Pancreas (tissue), 10 donors: ENCODE results near the gene MCOLN2. TPM values are rescaled to one million over a fixed set of nuclear protein-coding genes. Genes with fewer than 3 reads are reported as not detected.

Source experiments
- ATAC-seq, 4 donors: fragments of 200-7000 bp; cut with Tn5 transposase; one replicate each; pipeline versions ENCODE4 v1.8.0 to v1.9.1; 2020; ENCODE audit warnings: mild to moderate bottlenecking in 4 of 4, moderate library complexity in 4 of 4
- DNase-seq, 6 donors: peaks; one replicate each; pipeline ENCODE4 v3.0.0-alpha.2; 2020
- FAIRE-seq: peaks from 2 replicates; lab custom pipeline; 2012; peaks lifted over from hg19 to GRCh38; lab: Jason Lieb, UNC
- H3K27ac ChIP-seq, 4 donors: fragments of 200-600 bp; sonication (generic); 1 replicate in 3 of 4; 2 replicates in 1 of 4; pipeline versions ENCODE4 v1.5.0 to v1.8.0; 2020
- H3K27me3 ChIP-seq, 4 donors: fragments of 200-600 bp; one replicate each; pipeline ENCODE4 v1.8.0; 2021
- H3K36me3 ChIP-seq, 3 donors: fragments of 200-600 bp; sonication (generic) in 1 of 3; one replicate each; pipeline versions ENCODE4 v1.5.0 to v1.8.0; 2020 to 2021
- H3K4me1 ChIP-seq, 3 donors: fragments of 200-600 bp; one replicate each; pipeline ENCODE4 v1.8.0; 2021
- H3K4me3 ChIP-seq, 4 donors: fragments of 200-600 bp; sonication (generic) in 2 of 4; one replicate each; pipeline versions ENCODE4 v1.5.0 to v1.8.0; 2020 to 2021
- H3K9me3 ChIP-seq, 4 donors: fragments of 200-600 bp; one replicate each; pipeline ENCODE4 v1.8.0; 2021
- CTCF ChIP-seq, 4 donors: fragments of 200-600 bp; sonication (generic) in 3 of 4; IDR thresholded peaks; one replicate each; pipeline versions ENCODE4 v1.5.0 to v1.8.0; 2021; ENCODE audit warnings: antibody characterized with exemption in 4 of 4
- WGBS, 2 donors: extraction: QIAGEN DNeasy Blood & Tissue Kit; methylation state at CpG; one replicate each; pipeline ENCODE4 v1.1.7; 2013; 5-methylcytosine and 5-hydroxymethylcytosine counted together
- intact Hi-C, 3 donors: fragments of 100-400 bp; cut with DNase I; formaldehyde crosslinking; loops; one replicate each; pipeline versions ENCODE4 v1.11.1 to v1.14.2; 2022
- polyA plus RNA-seq, 2 donors: library from polyadenylated mRNA; stranded (reverse); fragments of 200-250 nt; gene quantifications; one replicate each; pipeline ENCODE4 v1.2.3, GENCODE V29; 2013
- total RNA-seq, 6 donors: library from RNA; stranded (reverse); fragmentation: NEBNext Ultra II Directional in 4 of 6; extraction: Animal tissue kit (Norgen Biotek cat#: 25700) in 4 of 6; gene quantifications; one replicate each; pipeline versions ENCODE4 v1.2.1 to v1.2.4, GENCODE V29; 2021 to 2023
- donor health status: healthy with polysubstance abuse.
- donor health status: DM: no; HTN: no; CAD: no; lungs with moderate emphysema.
- donor health status: DM: no; HTN: no; CAD: no.
- donor health status: control.
- donor health status: control.
- donor health status: Bipolar disorder and iron deficiency.
- donor health status: DM: yes; HTN: yes; CAD: no.
- donor health status: DM: no; HTN: no; CAD: no.
- donor health status: DM: no; HTN: no; CAD: no.
- donor health status: DM: yes; HTN: yes; CAD: no.

MCOLN2 gene
- total and polyA plus RNA-seq, 8 donors: 0.47 to 1.7 (median 0.97) TPM

GRCh38 chr1:84896279-84896678 lies 100.6 kb downstream of the MCOLN2 start:
- no peak for FAIRE-seq
- 86 to 90% methylated on average over 2 of the region's 2 CpGs for WGBS, 2 donors
- no peak for DNase-seq
- H3K4me3 ChIP-seq: no peak overlapping the region
- no peak for TF ChIP-seq CTCF (IDR thresholded peaks at IDR 0.05)
- intact Hi-C loops: no loop called here
- no peak for ATAC-seq
- H3K9me3 ChIP-seq: no peaks in the 10 kb centered on the region
- H3K36me3 ChIP-seq: no peaks in the 10 kb centered on the region
- H3K27ac ChIP-seq: no peak overlapping the region
- peaks cover 0 to 16% (median 6%) of the 10 kb centered on the region in 3 donors for H3K4me1 ChIP-seq
- no peaks in the 10 kb centered on the region for H3K27me3 ChIP-seq

GRCh38 chr1:84892705-84893618 lies 104.0 kb downstream of the MCOLN2 start, which contains the start of gene LPAR3:
TSS of gene LPAR3 (minus strand) at chr1:84893206. CDS start at chr1:84866120, 27,086 bp downstream.
- ATAC-seq (peak; percentile 92 to 95 (median 94)), DNase-seq (peak; percentile 71 to 89 (median 77)), FAIRE-seq (no peak)
- Histone ChIP-seq H3K27ac (peak within 1 kb of the TSS in 3 of 4 donors; percentile 33 to 58 (median 52)), H3K27me3 (no peaks in the 10 kb centered on the region), H3K4me1 (peaks cover 0 to 9% (median 0%) of the 10 kb centered on the region in 3 donors), H3K4me3 (peak within 1 kb of the TSS; percentile 36 to 64 (median 55)), H3K36me3 (no peaks in the 10 kb centered on the region), H3K9me3 (no peaks in the 10 kb centered on the region)
- 1 to 2% methylated on average over 75 to 93 of the region's 93 CpGs for WGBS, 2 donors
- no peak for TF ChIP-seq CTCF (IDR thresholded peaks at IDR 0.05)
- intact Hi-C loops: no loop called here

GRCh38 chr1:84890566-84890965 lies 106.3 kb downstream of the MCOLN2 start:
- Histone ChIP-seq H3K9me3 (no peaks in the 10 kb centered on the region), H3K27me3 (no peaks in the 10 kb centered on the region), H3K36me3 (no peaks in the 10 kb centered on the region), H3K4me3 (no peak overlapping the region), H3K4me1 (peaks cover 0 to 9% (median 0%) of the 10 kb centered on the region in 3 donors), H3K27ac (no peak overlapping the region)
- TF ChIP-seq CTCF (IDR thresholded peaks at IDR 0.05): no peak
- FAIRE-seq (no peak), DNase-seq (no peak), ATAC-seq (no peak)
- intact Hi-C loops: no loop called here
- 79 to 87% methylated on average over 2 of the region's 2 CpGs for WGBS, 2 donors

- H3K27ac ChIP-seq: no peak overlapping the region
- H3K4me3 ChIP-seq: no peak overlapping the region
- ATAC-seq: no peak
- no peak for FAIRE-seq
- no peaks in the 10 kb centered on the region for H3K36me3 ChIP-seq
- DNase-seq: no peak
- H3K9me3 ChIP-seq: no peaks in the 10 kb centered on the region
- H3K4me1 ChIP-seq: peaks cover 0 to 9% (median 0%) of the 10 kb centered on the region in 3 donors
- TF ChIP-seq CTCF (IDR thresholded peaks at IDR 0.05): no peak
- 70 to 90% methylated on average over 5 of the region's 5 CpGs for WGBS, 2 donors
- intact Hi-C loops: no loop called here
- no peaks in the 10 kb centered on the region for H3K27me3 ChIP-seq
Observed at GRCh38 chr1:84889437-84889836, 107.5 kb downstream of the MCOLN2 start.

GRCh38 chr1:84888753-84889152 lies 108.2 kb downstream of the MCOLN2 start:
- FAIRE-seq (no peak), ATAC-seq (no peak), DNase-seq (no peak)
- Histone ChIP-seq H3K27me3 (no peaks in the 10 kb centered on the region), H3K4me1 (peaks cover 0 to 9% (median 0%) of the 10 kb centered on the region in 3 donors), H3K27ac (no peak overlapping the region), H3K4me3 (no peak overlapping the region), H3K36me3 (no peaks in the 10 kb centered on the region), H3K9me3 (no peaks in the 10 kb centered on the region)
- TF ChIP-seq CTCF (IDR thresholded peaks at IDR 0.05): no peak
- intact Hi-C loops: no loop called here
